IMR-90 (cell line): ENCODE data around the gene BCAS3. TPM values are rescaled to one million over a fixed set of nuclear protein-coding genes. Genes with fewer than 3 reads are reported as not detected.
A peak's percentile ranks its signal among the peaks of the same experiment; 100 is the strongest.

Experiments used
- ATAC-seq: fragments of 200-7000 bp; cut with Tn5 transposase; 2 replicates; pipeline ENCODE4 v1.9.1; 2020; ENCODE audit warnings: low read depth, mild to moderate bottlenecking, moderate library complexity
- BruUV-seq: library from RNA; stranded (reverse); fragments of 400-500 nt; replicated peaks from 2 replicates; lab custom pipeline; 2021; lab: Mats Ljungman, UMichigan
- CTCF ChIA-PET: fragments of 300-600 bp; formaldehyde crosslinking; extraction: SDS; loops from one replicate; lab custom pipeline; 2021; ENCODE audit warnings: antibody characterized with exemption; lab: Yijun Ruan, JAX
- POLR2A ChIA-PET: fragments of 300-600 bp; sonication (Branson Sonifier 250); formaldehyde crosslinking; loops from one replicate; lab custom pipeline; 2022; ENCODE audit warnings: antibody characterized with exemption; ENCODE audit not compliant: unreplicated experiment; lab: Charles Lee
- DNase-seq: peaks from one replicate; pipeline ENCODE4 v3.0.0; 2013
- H2AFZ ChIP-seq: replicated peaks from 2 replicates; pipeline ENCODE3; 2013; ENCODE audit warnings: low read length, mild to moderate bottlenecking; ENCODE audit not compliant: poor library complexity
- H2AK5ac ChIP-seq: 2 replicates; pipeline ENCODE4 v1.6.1; 2013; ENCODE audit warnings: low read depth, low read length, inconsistent platforms
- H2AK9ac ChIP-seq: replicated peaks from 2 replicates; pipeline ENCODE3; 2013; ENCODE audit warnings: mild to moderate bottlenecking, low read depth, low read length, moderate library complexity; ENCODE audit not compliant: poor library complexity
- H2BK120ac ChIP-seq: 2 replicates; pipeline ENCODE4 v1.6.1; 2013; ENCODE audit warnings: low read depth, low read length, inconsistent platforms
- H2BK15ac ChIP-seq: 3 replicates; pipeline ENCODE4 v1.6.1; 2013; ENCODE audit warnings: low read depth, low read length, inconsistent platforms
- H2BK20ac ChIP-seq: 2 replicates; pipeline ENCODE4 v1.6.1; 2013; ENCODE audit warnings: low read depth, mild to moderate bottlenecking, inconsistent platforms, low read length, moderate library complexity
- H2BK5ac ChIP-seq: 2 replicates; pipeline ENCODE4 v1.6.1; 2013; ENCODE audit warnings: mild to moderate bottlenecking, low read depth, low read length, inconsistent platforms; ENCODE audit not compliant: poor library complexity, severe bottlenecking
- H3K14ac ChIP-seq: replicated peaks from 2 replicates; pipeline ENCODE4 v1.6.1; 2013; ENCODE audit warnings: low read depth, low read length, inconsistent platforms
- H3K18ac ChIP-seq: 2 replicates; pipeline ENCODE4 v1.6.1; 2013; ENCODE audit warnings: low read depth, low read length, control low read depth
- H3K23ac ChIP-seq: 2 replicates; pipeline ENCODE4 v1.6.1; 2013; ENCODE audit warnings: low read depth, low read length, inconsistent platforms
- H3K27ac ChIP-seq: 2 replicates; pipeline ENCODE4 v1.5.1; 2013; ENCODE audit warnings: mild to moderate bottlenecking, control low read depth, low read length; ENCODE audit not compliant: insufficient read depth
- H3K27me3 ChIP-seq: 2 replicates; pipeline ENCODE4 v1.6.1; 2013; ENCODE audit warnings: low read length; ENCODE audit not compliant: control insufficient read depth, insufficient read depth
- H3K36me3 ChIP-seq: 2 replicates; pipeline ENCODE4 v1.6.1; 2013; ENCODE audit warnings: low read length, mixed read lengths; ENCODE audit not compliant: control insufficient read depth, insufficient read depth
- H3K4ac ChIP-seq: 2 replicates; pipeline ENCODE4 v1.6.1; 2013; ENCODE audit warnings: low read depth, low read length, inconsistent platforms
- H3K4me1 ChIP-seq: 2 replicates; pipeline ENCODE4 v1.6.1; 2013; ENCODE audit warnings: low read length, mixed read lengths; ENCODE audit not compliant: control insufficient read depth, insufficient read depth
- H3K4me2 ChIP-seq: 2 replicates; pipeline ENCODE4 v1.6.1; 2013; ENCODE audit warnings: low read depth, mild to moderate bottlenecking, control low read depth, low read length, moderate library complexity
- H3K4me3 ChIP-seq: 2 replicates; pipeline ENCODE4 v1.5.1; 2013; ENCODE audit warnings: low read depth, mild to moderate bottlenecking, control low read depth, low read length, moderate library complexity; ENCODE audit not compliant: insufficient read depth
- H3K56ac ChIP-seq: 2 replicates; pipeline ENCODE4 v1.6.1; 2013; ENCODE audit warnings: low read length, inconsistent platforms; ENCODE audit not compliant: insufficient read depth; ENCODE audit errors: extremely low read depth
- H3K79me1 ChIP-seq, 2 experiments: 2 replicates each; pipeline ENCODE4 v1.6.1; 2013; ENCODE audit warnings: low read length in 2 of 2, inconsistent platforms in 1 of 2, low read depth in 1 of 2
- H3K9ac ChIP-seq: 2 replicates; pipeline ENCODE4 v1.6.1; 2013; ENCODE audit warnings: low read depth, low read length, control low read depth
- H3K9me1 ChIP-seq: 2 replicates; pipeline ENCODE4 v1.6.1; 2013; ENCODE audit warnings: low read length, inconsistent platforms; ENCODE audit not compliant: insufficient read depth
- H3K9me3 ChIP-seq: 2 replicates; pipeline ENCODE4 v1.6.1; 2013; ENCODE audit warnings: low read length; ENCODE audit not compliant: control insufficient read depth, insufficient read depth
- H4K20me1 ChIP-seq: 2 replicates; pipeline ENCODE4 v1.6.1; 2013; ENCODE audit warnings: low read length, inconsistent platforms; ENCODE audit not compliant: insufficient read depth
- H4K5ac ChIP-seq: 2 replicates; pipeline ENCODE4 v1.6.1; 2013; ENCODE audit warnings: mild to moderate bottlenecking, low read depth, low read length, control low read depth
- H4K8ac ChIP-seq, 2 experiments: 2 replicates each; pipeline ENCODE4 v1.6.1; 2013; ENCODE audit warnings: low read depth in 2 of 2, low read length in 2 of 2, control low read depth in 1 of 2, inconsistent platforms in 1 of 2
- H4K91ac ChIP-seq: 2 replicates; pipeline ENCODE4 v1.6.1; 2013; ENCODE audit warnings: low read depth, low read length, inconsistent platforms; ENCODE audit not compliant: insufficient read depth
- MAFK ChIP-seq: IDR thresholded peaks from 2 replicates; pipeline ENCODE4 v1.6.1; 2012; ENCODE audit warnings: low read depth, low read length, improper control_type of control experiment
- NFE2L2 ChIP-seq: fragments of 150-350 bp; IDR thresholded peaks from 2 replicates; pipeline ENCODE4 v1.6.1; 2016; ENCODE audit warnings: low read depth, mild to moderate bottlenecking, low read length
- RCOR1 ChIP-seq: IDR thresholded peaks from 2 replicates; pipeline ENCODE4 v1.6.1; 2012; ENCODE audit warnings: mild to moderate bottlenecking, low read length, improper control_type of control experiment; ENCODE audit not compliant: insufficient replicate concordance
- WGBS, 2 experiments: methylation state at CpG; one replicate each; pipeline versions ENCODE4 v1.1.5 to v1.1.7; 2013; ENCODE audit warnings: missing lambda C conversion rate in 2 of 2; ENCODE audit not compliant: insufficient read length in 1 of 2; ENCODE audit errors: extremely low coverage in 2 of 2; 5-methylcytosine and 5-hydroxymethylcytosine counted together
- dilution Hi-C: fragments of 300-500 bp; cut with HindIII; formaldehyde crosslinking; loops from one replicate; pipeline ENCODE4 v1.14.3; 2018; ENCODE audit warnings: low sequenced_read_pairs; ENCODE audit not compliant: unreplicated experiment
- in situ Hi-C: fragments of 300-500 bp; cut with MboI; formaldehyde crosslinking; loops from 3 replicates; pipeline ENCODE4 v1.14.3; 2019; ENCODE audit warnings: low sequenced_read_pairs, inconsistent platforms, mixed read lengths
- intact Hi-C: fragments of 100-400 bp; cut with micrococcal nuclease; formaldehyde crosslinking; loops from 2 replicates; pipeline ENCODE4 v1.10.0; 2022
- polyA plus RNA-seq, 3 experiments: library from polyadenylated mRNA; depleted of rRNA; stranded (reverse); fragments of >200 nt; gene quantifications; 2 replicates each; pipeline ENCODE4 v1.2.3, GENCODE V29; 2012; ENCODE audit warnings: low replicate concordance in 1 of 3
- total RNA-seq: library from RNA; depleted of rRNA; stranded (reverse); fragments of >200 nt; gene quantifications from 2 replicates; pipeline ENCODE4 v1.2.3, GENCODE V29; 2012

BCAS3 gene
- total and polyA plus RNA-seq, 2 of the 4 experiments (the other 2 are of a cell fraction): 6.3 to 27.1 TPM

GRCh38 chr17:61009663-61010062 lies 332.0 kb downstream of the BCAS3 start:
- no peaks in the 10 kb centered on the region for H3K27me3 ChIP-seq
- H2BK120ac ChIP-seq: no peak overlapping the region
- H4K8ac ChIP-seq: no peak overlapping the region
- no peak overlapping the region for H3K27ac ChIP-seq
- dilution Hi-C loops (no loop called here), in situ Hi-C loops (no loop called here), intact Hi-C loops (no loop called here)
- H2AK9ac ChIP-seq: no peak overlapping the region
- BruUV-seq: no TSS peak
- no peak overlapping the region for H2AFZ ChIP-seq
- ChIA-PET CTCF (interaction anchor here (0.6 kb wide), 1 partner anchor 254 kb away, joined by 3 read pairs; no protein-coding TSS in a partner anchor), POLR2A (no interaction called here)
- no peak overlapping the region for H3K4me3 ChIP-seq
- no peak overlapping the region for H3K4me2 ChIP-seq
- no peak overlapping the region for H4K91ac ChIP-seq
- no peak overlapping the region for H3K9ac ChIP-seq
- ATAC-seq (no peak), DNase-seq (peak; percentile 42)
- TF ChIP-seq RCOR1 (no peak), NFE2L2 (no peak), MAFK (no peak)
- no peak overlapping the region for H2AK5ac ChIP-seq
- H3K23ac ChIP-seq: no peak overlapping the region
- H4K5ac ChIP-seq: no peak overlapping the region
- no peak overlapping the region for H2BK20ac ChIP-seq
- H4K20me1 ChIP-seq: no peaks in the 10 kb centered on the region
- H3K56ac ChIP-seq: no peak overlapping the region
- 0 out of 2 replicates have a peak, but pooled peaks cover 1% of the 10 kb centered on the region for H3K4me1 ChIP-seq
- no peak overlapping the region for H3K18ac ChIP-seq
- no peak overlapping the region for H2BK15ac ChIP-seq
- no peak overlapping the region for H2BK5ac ChIP-seq
- H3K9me1 ChIP-seq: peaks cover 3% of the 10 kb centered on the region; the same call in 1 of the 2 replicates
- H3K79me1 ChIP-seq: no peaks in the 10 kb centered on the region
- H3K36me3 ChIP-seq: no peaks in the 10 kb centered on the region
- no peak overlapping the region for H3K4ac ChIP-seq
- H3K9me3 ChIP-seq: no peaks in the 10 kb centered on the region
- no peak overlapping the region for H3K14ac ChIP-seq
- WGBS, 2 experiments: no CpG with 5 or more reads among the region's 1 CpG
